UCSD-AML1 (cell line): ENCODE results near the gene RLN2.

Source experiments
- DNase-seq: peaks from one replicate; lab custom pipeline; 2025; ENCODE audit not compliant: unreplicated experiment; lab: John Stamatoyannopoulos, UW

The RLN2 gene

DNA sequence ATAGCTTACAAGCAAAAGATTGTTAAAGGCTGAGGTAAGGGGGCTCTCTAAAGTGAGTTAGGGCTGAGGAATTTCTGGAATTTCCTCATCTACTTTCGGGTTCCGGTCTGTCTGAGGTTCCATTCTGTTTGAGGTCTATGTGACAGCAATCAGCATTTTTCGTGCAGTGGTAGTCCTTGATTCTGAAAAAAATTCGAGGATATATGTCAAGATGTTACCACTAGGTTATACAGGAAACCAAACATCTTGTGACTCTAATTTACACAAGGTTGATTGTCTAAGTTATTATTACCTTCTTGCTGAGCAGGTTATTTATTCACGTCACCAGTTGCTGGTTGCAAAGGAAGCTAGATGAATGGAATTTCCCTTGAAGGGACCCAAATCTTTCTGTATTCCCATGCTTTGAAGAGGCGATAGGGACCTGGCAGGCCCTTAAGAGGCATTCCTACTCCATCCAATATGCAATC is 35.2 kb downstream of the RLN2 start:
- no peak for DNase-seq

DNA sequence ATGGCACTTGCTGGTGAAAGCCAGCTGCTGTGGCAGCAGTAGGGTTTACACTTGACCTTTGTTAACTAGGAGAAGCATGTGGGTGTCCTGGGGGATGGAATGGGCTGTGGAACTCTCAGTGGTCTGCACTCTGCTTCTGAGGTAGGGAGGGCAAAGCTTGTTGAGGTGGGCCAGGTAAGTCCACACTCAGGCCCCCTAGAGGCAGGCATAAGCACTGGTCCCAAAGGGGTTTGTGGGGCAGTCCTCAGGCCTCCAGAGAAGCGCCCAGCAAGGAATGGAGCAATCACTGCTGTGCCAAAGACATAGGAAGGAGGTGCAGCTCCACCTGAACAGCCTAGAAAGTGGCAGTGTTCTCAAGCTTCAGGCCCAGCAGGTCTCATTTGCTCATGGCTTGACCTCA is 38.6 kb downstream of the RLN2 start:
- no peak for DNase-seq

DNA sequence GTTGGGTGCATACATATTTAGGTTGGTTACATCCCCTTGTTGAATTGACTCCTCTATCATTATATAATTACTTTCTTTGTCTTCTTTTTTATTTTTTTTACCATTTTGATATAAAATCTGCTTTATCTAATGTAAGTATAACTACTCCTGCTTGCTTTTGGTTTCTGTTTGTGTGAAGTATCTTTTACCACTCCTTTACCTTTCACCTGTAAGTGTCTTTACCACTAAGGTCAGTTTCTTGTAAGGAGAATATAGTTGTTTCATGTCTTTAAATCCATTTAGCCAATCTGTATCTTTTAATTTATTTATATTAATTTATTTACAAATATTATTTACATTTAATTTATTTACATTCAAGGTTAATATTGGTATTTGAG is 40.3 kb downstream of the RLN2 start:
- no peak for DNase-seq

DNA sequence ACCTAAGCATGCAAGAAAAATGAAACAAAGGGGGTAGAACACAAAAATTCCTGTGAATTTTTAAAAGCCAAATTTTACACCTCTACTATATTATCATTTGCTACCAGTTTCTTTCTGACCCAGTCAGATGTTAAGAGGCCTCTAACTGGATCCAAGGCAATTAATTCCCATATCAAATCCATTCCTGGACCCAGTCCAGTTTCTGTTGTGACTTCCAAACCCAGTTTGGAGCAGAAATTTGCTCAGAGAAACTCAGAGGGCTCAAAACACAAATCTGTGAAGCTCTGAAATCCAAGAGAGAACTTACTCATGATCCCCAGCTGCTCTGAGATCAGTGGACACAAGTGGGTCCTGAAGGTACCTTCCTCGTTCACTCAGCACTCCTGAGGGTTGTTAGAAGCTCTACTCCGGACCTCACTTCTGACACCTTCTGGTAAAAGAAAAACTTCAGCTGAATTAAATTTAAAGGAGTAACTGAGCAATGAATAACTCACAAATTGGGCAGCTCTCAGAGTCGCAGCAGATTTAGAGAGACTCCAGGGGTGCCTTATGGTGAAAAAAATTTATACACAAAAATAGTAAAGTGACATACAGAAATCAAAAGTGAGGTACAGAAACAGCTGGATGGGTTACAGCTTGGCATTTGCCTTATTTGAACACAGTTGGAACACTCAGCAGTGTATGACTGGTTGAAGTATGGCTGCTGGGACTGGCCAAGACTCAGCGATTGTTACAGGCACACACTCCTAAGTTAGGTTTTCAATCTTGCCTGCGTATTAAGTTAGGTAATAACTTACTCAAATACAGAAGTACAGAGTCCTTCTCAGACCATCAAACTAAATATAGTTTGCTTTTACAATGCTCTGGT is 40.9 kb downstream of the RLN2 start:
- DNase-seq = no peak
